HG03139 (cell line): ENCODE data around the gene SPATA31C2.
"Not testable (repeated sequence)": the region's sequence is repeated elsewhere in the genome, so short reads cannot be mapped to it uniquely, and the experiment has no call there.

Source experiments
- ATAC-seq: cut with Tn5 transposase; IDR thresholded peaks from one replicate; pipeline ENCODE4 v1.9.1; 2021; ENCODE audit not compliant: unreplicated experiment

Gene SPATA31C2

DNA sequence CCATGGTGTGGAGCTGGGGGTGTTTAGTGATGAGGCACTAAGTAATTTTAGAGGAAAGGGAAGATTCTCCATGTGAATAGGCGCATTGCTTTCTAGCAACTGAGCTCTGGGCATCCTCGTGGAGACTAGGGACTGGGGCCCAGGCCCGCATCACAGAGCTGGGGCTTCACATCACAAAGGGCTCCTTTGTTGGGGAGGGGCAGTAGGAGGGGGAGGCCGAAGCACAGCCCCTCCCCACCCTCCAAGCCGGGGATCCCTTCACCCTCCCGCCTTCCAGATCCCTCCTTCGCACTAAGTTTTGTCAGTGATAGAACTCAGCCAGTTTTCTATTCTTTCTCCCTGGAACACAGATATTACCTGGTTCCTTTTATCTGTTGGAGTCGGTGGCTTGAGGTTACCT is at the start of gene SPATA31C2:
Gene SPATA31C2 (minus strand): TSS at position 101 of the 400 bp plus-strand sequence. CDS start 29 bp downstream, at position 72.
- ATAC-seq: not testable (repeated sequence)

DNA sequence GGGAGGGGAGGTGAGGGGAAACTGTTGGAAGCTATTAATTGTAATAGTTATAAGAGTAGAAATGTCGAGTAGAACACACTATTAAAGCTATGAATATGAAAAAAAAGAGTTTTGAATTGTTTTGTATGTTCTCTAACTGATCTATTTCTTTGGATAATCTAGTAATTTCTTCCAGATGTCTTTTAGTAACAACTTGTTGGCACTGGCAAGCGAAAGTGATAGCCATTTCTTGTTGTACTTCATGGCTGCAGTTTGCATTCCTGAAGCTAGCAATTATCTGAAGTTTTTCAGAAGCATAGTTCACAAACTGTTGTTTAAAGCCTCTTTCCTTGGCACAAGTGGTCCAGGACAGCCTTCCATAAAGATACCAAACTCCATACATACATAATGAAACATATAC is 49.4 kb upstream of the SPATA31C2 start:
- ATAC-seq: no peak

DNA sequence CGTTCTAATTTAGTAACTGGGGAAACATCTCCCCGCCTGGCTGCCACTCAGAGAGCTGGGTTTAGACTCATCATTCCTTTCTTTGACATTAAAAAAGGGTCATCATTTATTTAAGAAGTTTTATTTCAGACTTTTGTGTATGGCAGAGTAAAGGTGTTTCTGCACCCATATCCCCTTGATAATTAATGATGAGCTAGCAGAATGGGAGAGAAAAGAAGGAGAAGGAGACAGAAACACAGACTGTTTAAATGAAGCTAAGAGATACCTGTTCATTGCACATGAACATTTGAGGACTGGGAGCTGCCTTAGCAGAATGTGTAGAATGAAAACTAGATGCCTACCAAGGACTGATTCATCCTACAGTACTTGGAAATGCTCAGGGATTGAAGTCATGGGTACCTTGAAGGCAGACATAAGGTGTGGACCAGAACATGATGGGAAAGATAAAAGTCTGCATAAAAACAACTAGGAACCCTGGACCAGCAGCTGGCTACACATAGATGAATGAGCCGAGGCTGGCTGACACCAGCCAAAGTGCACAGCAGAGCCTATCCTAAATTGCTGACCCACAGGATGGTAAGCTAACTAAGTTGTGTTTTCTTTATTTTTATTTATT is 48.3 kb upstream of the SPATA31C2 start:
- ATAC-seq: no peak

DNA sequence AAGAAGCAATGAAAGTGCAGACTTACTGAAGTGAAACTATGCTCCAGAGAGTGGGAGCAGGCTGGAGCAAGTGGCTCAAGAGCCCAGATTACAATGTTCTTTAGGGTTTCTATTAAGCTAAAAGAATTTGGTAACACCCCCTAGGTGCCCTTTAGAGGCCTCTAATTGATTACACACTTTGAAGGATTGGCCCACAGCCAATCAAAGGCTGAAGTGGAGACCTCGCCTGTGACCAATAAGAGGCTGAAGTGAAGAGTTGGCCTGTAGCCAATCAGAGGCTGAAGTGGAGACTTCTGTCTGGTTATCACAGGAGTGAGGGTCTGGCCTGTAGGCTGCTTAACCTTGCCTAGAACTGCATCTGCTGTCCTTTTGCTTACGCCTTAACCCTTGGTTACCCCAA is 46.7 kb upstream of the SPATA31C2 start:
- ATAC-seq: no peak

DNA sequence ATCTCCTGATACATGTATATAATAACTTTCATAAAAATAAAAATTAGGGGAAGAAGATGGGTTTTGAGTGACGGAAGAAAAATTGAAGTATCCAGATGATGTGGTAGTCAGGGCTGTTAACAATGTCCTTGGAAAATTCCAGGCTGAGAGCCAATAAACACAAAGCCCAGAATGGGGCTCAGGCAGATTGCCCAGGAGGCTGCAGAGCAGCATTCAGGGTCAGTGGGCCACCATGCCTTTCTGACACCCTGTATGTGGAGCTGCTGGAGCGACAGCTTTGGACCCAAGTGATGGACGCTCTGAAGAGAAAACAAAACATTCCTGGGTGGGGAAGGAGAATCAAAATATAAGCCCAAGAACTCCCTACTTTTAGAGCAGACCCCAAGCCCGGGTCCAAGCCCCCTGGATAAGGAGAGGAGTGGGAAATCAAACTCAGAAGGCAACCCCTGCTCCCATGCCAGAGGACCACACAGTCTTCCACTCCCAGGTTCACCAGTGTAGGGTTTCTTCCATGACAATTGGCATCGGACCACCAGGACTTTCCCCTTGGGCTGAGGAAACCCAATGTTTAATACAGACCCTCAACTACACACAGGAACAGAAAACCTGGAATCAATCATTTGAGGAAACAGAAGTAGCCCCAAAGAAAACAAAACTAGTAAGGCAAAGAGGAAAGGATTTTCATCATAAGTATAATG is 45.7 kb upstream of the SPATA31C2 start:
- ATAC-seq: no peak

DNA sequence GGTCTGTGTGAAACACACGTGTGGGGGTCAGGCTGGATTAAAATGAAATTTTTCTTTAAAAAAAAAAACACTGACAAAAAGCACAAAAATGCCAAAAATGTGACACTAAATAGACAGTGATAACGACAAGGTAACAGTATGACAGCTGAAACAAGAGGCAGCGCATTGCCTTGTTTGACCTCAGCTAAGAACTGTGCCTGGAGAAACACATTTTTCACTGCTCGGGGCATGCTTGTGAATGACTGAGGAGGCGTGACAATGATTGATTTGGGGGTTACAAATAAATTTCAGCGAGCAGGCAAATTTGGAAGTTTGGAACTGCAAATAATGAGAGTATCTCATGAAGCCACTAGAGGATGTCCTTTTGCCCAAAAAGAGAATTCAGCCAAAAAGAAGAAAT is 44.2 kb upstream of the SPATA31C2 start:
- ATAC-seq: no peak

DNA sequence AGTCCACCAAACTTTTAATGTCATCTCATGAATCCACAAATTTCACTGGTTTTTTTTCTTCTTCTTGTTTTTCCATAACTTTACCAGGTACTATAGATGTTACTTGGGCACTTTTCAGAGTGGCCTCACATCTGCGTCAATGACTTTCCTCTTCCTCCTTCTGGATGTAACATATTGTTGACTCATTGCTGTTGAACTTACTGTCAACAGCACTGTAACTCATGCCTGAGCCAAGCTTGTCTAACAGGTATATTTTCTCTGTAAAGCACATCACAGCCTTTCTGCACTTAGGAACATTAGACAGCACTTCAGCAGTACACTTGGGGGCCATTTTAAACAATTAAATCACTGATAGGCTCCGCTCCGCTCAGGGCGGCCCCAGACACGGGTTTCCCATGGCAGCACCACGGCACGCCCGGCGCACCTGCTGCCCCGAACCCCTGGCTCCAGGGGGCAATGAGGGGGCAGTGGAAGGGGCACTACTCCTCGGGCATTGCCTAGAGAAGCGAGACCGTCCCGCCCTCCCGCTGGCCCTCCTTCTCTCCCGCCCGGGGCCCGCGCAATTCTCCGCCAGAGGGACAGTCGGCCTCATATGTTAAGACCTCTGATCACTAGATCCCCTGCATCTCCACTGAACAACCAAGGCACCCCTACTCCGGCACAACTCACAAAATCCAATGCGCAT is 41.9 kb upstream of the SPATA31C2 start:
- ATAC-seq: no peak

DNA sequence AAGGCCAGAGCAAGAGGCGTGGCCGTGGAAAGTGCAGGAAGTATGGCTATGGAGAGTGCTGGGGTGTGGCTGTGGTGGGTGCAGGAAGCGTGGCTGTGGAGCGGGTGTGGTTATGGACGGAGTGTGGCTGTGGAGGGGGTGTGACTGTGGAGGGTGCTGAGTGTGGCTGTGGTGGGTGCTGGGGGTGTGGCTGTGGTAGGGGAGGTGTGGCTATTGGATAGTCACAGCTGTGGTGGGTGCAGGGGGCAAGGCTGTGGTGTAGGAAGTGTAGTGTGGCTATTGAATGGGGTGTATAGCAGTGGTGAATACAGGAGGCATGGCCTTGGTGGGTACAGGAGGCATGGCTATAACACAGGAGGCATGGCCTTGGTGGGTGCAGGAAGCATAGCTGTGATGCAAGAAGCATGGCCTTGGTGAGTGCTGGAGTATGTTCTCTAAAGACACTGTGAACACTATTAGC is 40.8 kb upstream of the SPATA31C2 start:
- no peak for ATAC-seq

DNA sequence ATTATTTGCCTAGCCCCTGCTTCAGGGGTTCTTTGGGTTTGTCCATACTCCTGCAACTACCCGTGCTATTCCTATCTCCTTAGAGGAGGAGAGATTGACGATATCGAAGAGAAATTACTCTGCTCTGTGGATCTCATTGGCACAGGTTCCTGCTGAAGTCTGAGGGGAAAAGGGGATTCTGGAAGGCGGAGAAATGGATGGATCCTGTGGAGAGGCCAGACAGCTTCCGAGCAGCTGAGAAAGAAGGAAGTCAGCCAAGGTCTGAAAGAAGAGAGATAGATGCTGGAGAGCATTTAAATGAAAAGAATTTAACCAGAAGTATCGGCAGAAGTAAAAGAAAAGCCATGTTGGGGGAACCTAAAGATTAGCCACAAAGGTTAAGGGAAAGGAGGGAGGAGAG is 40.4 kb upstream of the SPATA31C2 start:
- no peak for ATAC-seq

DNA sequence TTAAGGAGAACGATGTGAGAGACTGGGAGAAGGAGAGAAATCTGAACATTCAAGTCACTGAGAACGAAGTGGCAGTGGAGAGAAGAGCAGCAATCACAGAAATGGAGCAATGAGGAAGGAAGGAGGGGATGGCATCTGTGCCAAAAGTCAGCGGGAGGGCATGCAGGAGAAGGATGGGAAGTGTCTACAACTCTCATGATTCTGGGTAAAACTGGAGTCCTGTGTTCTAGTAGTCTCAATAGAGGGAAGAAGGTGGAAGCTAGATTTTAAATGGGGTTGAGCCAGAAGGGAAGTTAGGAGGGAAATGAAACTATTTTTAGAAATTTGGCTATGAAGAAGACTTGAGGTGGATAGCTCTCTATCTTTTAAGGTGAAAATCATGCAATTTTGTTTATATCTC is 39.1 kb upstream of the SPATA31C2 start:
- ATAC-seq: no peak

DNA sequence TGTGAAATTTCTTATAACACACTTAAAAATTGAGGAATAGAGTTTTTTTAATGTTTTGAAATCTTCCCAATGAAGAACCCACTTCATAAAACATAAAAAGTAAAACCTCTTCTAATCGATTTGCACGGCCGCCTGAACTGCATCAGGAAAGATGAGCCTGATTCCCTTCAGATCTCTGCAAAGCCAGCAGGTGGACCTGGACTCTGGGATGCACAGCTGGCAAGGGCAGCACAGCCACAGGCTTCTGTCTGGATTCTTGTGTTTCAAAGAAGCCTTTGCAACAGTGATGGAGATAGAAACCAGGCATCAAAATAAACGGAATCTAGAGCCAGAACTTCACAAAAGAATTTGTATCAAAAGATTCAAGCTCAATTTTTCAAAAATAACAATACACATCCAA is 36.0 kb upstream of the SPATA31C2 start:
- ATAC-seq: no peak

DNA sequence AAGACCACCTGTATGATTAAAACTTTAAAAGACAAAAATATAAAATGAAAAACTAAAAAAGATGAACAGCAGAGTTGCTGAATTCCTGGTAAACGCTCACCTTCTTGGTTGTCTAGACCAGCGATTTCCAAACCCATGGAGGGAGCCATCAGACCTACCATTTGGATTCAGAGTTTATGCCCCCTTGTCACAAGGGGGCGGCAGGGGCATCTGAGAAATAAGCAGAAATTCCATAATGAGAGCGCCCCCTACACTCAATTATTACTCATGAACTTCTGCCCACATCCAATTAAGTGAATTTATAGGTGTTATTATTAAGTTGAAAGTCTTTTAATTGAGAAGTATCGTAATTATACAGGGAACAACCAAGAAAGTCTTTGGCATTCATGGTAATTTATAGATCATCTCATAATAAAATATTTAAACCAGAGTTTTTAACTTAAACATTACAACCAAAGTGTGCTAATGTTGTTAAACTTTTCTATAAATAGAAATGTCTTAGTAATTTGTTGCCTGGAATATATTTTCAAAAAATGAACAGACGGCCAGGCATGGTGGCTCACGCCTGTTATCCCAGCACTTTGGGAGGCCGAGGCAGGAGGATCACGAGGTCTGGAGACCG is 35.2 kb upstream of the SPATA31C2 start:
- ATAC-seq: no peak

DNA sequence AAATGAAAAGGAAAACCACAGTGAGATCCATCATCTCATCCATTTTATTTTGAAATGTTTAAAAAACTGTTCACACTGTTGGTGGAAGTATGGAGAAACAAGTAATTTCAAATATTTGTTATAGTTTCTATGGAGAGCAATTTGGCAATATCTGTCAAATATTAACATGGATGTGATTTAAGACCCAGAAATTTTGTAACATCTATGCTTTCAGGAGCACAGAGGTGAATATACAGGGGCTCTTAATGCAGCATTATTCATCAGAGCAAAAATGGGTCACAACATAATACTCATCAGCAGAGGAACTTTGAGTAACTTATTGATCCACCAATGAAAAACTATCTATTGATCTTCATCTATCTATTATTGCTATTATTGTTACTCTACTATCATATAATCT is 31.4 kb upstream of the SPATA31C2 start:
- ATAC-seq: no peak

DNA sequence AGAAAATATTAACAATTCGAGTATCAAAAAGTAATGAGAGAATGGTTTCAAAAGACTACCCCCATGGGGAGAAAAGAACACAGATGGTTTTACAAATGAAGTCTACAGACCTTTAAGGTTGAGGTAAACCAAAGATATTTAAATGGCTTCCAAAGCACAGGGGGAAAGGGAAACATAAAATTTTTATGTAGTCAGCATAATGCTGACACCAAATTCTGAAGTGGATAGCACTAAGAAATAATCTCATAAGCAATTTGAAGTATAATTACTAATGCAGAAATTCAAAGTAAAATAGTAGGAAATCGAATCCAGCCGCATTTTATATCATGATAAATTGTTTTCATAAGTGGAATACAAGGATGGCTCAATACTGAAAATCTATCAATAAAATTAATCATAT is 30.3 kb upstream of the SPATA31C2 start:
- ATAC-seq: no peak

DNA sequence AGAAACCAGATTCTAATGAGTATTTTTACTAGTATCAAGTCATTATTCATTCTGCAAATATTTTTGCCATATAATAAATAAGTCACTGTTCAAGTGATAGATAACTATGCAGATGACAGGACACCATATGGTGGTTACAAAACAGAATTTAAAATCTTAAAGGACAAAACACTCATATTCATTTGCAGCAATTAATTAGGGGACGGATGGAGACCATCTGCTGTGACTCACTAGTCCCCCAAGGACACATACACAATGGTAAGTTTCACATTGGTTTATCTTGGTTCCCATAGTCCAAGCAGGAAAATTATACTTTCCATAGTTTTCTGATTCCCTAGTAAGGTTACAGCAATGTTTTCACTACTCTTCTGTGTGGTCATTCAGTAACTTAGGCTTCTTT is 28.4 kb upstream of the SPATA31C2 start:
- ATAC-seq: no peak

DNA sequence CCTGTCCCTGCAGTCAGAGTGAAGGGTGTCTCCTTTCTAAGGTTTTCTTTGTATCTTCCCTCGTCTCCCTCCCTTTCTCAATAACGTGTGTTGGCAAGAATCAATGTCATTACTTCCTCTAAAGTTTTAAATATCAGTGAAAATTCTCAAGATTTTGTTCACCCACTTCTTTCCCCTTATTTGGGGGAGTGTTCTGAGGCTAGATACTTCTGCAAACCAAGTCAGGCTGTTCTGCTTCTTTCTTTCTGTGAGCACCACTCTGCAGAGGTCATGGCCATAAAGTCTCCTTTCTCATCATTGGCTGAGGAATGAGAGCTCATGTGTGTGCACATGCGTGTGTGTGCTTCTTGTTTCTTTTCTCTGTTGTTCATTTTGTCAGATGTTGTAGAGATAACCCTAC is 26.6 kb upstream of the SPATA31C2 start:
- no peak for ATAC-seq

DNA sequence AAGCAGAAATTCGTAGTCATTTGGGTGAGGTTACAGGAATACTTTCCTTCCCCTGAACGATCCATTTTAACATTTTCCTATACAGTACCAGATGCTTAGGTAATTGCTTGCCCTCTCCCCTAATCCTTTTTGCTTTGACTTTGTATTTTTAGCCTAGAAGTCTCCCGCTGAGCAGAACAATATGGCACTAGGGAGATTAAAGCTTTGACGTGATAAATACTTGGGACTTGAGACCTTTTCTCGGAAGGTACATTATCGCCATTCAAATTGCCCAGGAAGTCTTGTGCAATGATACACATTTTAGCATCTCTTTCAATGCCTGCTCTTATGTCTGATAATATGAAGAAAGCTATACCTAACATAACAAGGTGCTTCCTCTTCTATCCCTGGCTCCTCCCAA is 22.9 kb upstream of the SPATA31C2 start:
- no peak for ATAC-seq

DNA sequence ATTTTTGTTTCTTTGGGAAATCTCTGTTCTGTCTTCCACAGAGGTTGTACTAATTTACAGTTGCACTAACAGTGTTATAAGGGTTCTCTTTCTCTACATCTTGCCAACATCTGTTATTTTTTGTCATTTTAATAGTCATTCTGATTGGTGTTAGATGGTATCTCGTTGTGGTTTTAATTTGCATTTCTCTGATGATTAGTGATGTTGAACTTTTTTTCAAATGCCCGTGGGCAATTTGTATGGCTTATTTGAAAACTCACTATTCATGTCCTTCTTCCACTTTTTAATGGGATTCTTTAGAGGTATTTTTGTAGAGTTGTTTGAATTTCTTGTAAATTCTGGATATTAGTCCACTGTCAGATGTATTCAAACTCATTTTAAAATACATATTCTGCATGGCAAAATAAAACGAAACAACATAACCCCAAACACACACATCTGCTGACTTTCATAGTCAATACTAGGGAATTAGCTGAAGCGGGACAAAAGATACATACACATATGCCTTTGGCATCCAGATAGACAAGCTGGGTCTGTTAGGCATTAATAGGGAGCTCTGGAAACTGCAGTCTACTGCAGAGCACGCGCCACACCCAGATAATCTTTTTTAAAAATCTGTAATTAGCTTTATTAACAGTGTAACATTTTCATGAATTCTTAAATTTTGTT is 5.8 kb upstream of the SPATA31C2 start:
- no peak for ATAC-seq

DNA sequence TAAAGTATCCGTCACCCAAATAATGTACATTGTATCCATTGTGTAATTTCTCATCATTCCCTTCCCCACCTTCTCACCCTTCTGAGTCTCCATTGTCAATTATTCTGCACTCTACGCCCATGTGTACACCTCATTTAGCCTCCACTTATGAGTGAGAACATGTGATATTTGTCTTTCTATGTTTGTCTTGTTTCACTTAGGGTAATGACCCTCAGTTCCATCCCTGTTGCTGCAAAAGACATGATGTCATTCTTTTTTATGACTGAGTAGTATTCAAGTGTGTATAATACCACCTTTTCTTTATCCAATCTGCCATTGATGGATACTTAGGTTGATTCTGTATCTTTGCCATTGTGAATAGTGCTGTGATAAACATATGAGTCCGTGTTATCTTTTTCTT is 4.9 kb upstream of the SPATA31C2 start:
- no peak for ATAC-seq

DNA sequence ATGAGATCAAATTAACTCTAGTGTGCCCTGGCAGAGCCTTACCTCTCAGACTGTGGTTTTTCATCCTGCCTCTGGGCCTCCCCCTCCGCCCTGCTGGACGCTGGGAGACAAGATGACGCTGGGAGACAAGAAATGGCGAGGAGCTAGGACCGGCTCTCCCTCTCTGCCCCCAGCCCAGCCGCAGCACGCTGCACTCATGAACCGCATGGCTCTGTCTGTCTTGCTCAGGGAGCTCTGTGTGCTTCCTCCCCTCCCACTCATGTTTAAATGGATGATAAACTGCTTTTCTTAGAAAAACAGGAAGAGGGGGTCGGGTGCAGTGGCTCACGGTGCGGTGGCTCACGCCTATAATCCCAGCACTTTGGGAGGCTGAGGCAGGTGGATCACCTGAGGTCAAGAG is 4.7 kb downstream of the SPATA31C2 start:
- not testable (repeated sequence) for ATAC-seq

DNA sequence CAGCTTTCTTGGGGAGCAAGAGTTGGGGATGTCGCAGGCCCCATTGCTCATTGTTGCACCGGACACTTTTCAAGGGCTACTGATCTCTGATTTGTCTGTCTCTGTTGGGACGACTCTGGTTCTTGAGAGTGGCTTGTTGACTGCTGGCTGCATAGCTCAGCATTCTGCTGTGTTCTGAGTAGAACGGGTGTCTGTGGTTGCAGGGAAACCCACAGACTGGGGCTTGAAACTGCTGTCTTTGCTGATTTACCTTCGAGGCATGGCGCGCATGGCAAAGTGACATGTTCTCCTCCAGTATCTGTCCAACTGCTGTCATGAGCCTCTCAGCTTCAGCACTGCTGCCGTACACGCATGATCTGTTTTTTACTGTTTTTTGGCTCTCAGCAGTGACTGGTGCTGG is 8.7 kb downstream of the SPATA31C2 start:
- not testable (repeated sequence) for ATAC-seq
